AG09319 (cell line): ENCODE results near the gene SFRP4.
"Not testable (repeated sequence)": the region's sequence is repeated elsewhere in the genome, so short reads cannot be mapped to it uniquely, and the experiment has no call there.

Source experiments
- DNase-seq: peaks from one replicate; pipeline ENCODE4 v3.0.0-alpha.2; 2010; ENCODE audit warnings: low read depth; ENCODE audit errors: extremely low read depth
- CTCF ChIP-seq: IDR thresholded peaks from 2 replicates; pipeline ENCODE4 v1.5.1; 2011; ENCODE audit warnings: low read depth, mild to moderate bottlenecking, inconsistent platforms, low read length, moderate library complexity

Gene SFRP4

GRCh38 chr7:37916673-37917660, at the start of gene SFRP4:
Gene SFRP4 (minus strand): TSS chr7:37916817. CDS start chr7:37916537, 280 bp downstream.
- peak; percentile 70 for TF ChIP-seq CTCF
- DNase-seq, result no peak

GRCh38 chr7:37964196-37964595, 47.6 kb upstream of the SFRP4 start:
- TF ChIP-seq CTCF, result no peak
- DNase-seq, result no peak

GRCh38 chr7:37961251-37961650, 44.6 kb upstream of the SFRP4 start:
- no peak for TF ChIP-seq CTCF
- DNase-seq, result no peak

GRCh38 chr7:37960483-37960882, 43.9 kb upstream of the SFRP4 start:
- no peak for DNase-seq
- no peak for TF ChIP-seq CTCF

- no peak for DNase-seq
- TF ChIP-seq CTCF, result no peak
Observed at GRCh38 chr7:37957221-37957970, 40.8 kb upstream of the SFRP4 start.

GRCh38 chr7:37956791-37957190, 40.2 kb upstream of the SFRP4 start:
- TF ChIP-seq CTCF, result no peak
- DNase-seq, result no peak

GRCh38 chr7:37954217-37954616, 37.6 kb upstream of the SFRP4 start:
- DNase-seq, result not testable (repeated sequence)
